ENCODE data around the gene CIROP.

The CIROP gene

GRCh38 chr14:23051141-23052057 is 53.4 kb downstream of the CIROP start:
- H3K4me1 ChIP-seq (ENCODE audit: insufficient read depth, poor library complexity, severe bottlenecking): no peaks in the 10 kb centered on the region
- DNase-seq (ENCODE audit: low spot score) (no peak), ATAC-seq (ENCODE audit: low read depth) (no peak)
- H3K27me3 ChIP-seq (ENCODE audit: insufficient read depth, poor library complexity, severe bottlenecking): no peaks in the 10 kb centered on the region
- H3K9me3 ChIP-seq (ENCODE audit: severe bottlenecking): no peaks in the 10 kb centered on the region
- no peak overlapping the region for H3K4me3 ChIP-seq (ENCODE audit: severe bottlenecking)
- no peak for TF ChIP-seq CTCF (IDR thresholded peaks at IDR 0.05; ENCODE audit: poor library complexity, severe bottlenecking)
- H3K27ac ChIP-seq (ENCODE audit: poor library complexity, severe bottlenecking): no peak overlapping the region
- H3K36me3 ChIP-seq (ENCODE audit: low read depth): no peaks in the 10 kb centered on the region
